Fibroblast of lung (primary cell): ENCODE measurements around the gene NECTIN4. TPM values are rescaled to one million over a fixed set of nuclear protein-coding genes. Genes with fewer than 3 reads are reported as not detected.

ENCODE experiments used
- DNase-seq, 2 donors: peaks; one replicate each; pipeline versions ENCODE4 v3.0.0 to v3.0.0-alpha.2; 2010; ENCODE audit warnings: low read depth in 2 of 2
- H2AFZ ChIP-seq: 2 replicates; pipeline ENCODE4 v1.5.1; 2012; ENCODE audit warnings: low read length, control low read depth, inconsistent platforms
- H3K27ac ChIP-seq: 2 replicates; pipeline ENCODE4 v1.5.1; 2011; ENCODE audit warnings: low read length, control low read depth; ENCODE audit not compliant: insufficient read depth
- H3K27me3 ChIP-seq: 2 replicates; pipeline ENCODE4 v1.5.1; 2011; ENCODE audit warnings: mild to moderate bottlenecking, low read length; ENCODE audit not compliant: control insufficient read depth, insufficient read depth
- H3K36me3 ChIP-seq: 2 replicates; pipeline ENCODE4 v1.5.1; 2011; ENCODE audit warnings: low read length; ENCODE audit not compliant: control insufficient read depth, insufficient read depth
- H3K4me1 ChIP-seq: 2 replicates; pipeline ENCODE4 v1.5.1; 2011; ENCODE audit warnings: low read length; ENCODE audit not compliant: control insufficient read depth, insufficient read depth; ENCODE audit errors: extremely low read depth
- H3K4me2 ChIP-seq: 2 replicates; pipeline ENCODE4 v1.5.1; 2011; ENCODE audit warnings: low read length, control low read depth; ENCODE audit not compliant: insufficient read depth; ENCODE audit errors: extremely low read depth
- H3K4me3 ChIP-seq, 4 experiments: fragments of 200-600 bp in 1 of 4; sonication (generic) in 1 of 4; replicated peaks in 1 of 4; 2 replicates each; pipeline ENCODE4 v1.5.1; 2011 to 2016; ENCODE audit warnings: low read length in 4 of 4, low read depth in 3 of 4, mild to moderate bottlenecking in 3 of 4, control low read depth in 2 of 4, inconsistent platforms in 1 of 4, mixed read lengths in 1 of 4; ENCODE audit not compliant: insufficient read depth in 1 of 4; ENCODE audit errors: control extremely low read depth in 1 of 4
- H3K79me2 ChIP-seq: 2 replicates; pipeline ENCODE4 v1.5.1; 2012; ENCODE audit warnings: mild to moderate bottlenecking, low read length, inconsistent platforms; ENCODE audit not compliant: control insufficient read depth, insufficient read depth
- H3K9ac ChIP-seq: 2 replicates; pipeline ENCODE4 v1.5.1; 2011; ENCODE audit warnings: mild to moderate bottlenecking, low read length, control low read depth; ENCODE audit not compliant: insufficient read depth
- H3K9me3 ChIP-seq: 2 replicates; pipeline ENCODE4 v1.5.1; 2012; ENCODE audit warnings: low read depth, low read length; ENCODE audit not compliant: control insufficient read depth, insufficient read depth
- H4K20me1 ChIP-seq: 2 replicates; pipeline ENCODE4 v1.5.1; 2011; ENCODE audit warnings: low read length; ENCODE audit not compliant: control insufficient read depth, insufficient read depth; ENCODE audit errors: extremely low read depth
- EZH2 ChIP-seq: IDR thresholded peaks from 2 replicates; pipeline ENCODE4 v1.5.1; 2012; ENCODE audit warnings: low read length, control low read depth, mild to moderate bottlenecking; ENCODE audit errors: missing control alignments
- polyA plus RNA-seq, 2 donors: library from polyadenylated mRNA; depleted of rRNA in 1 of 2; stranded (reverse) in 1 of 2; unstranded in 1 of 2; fragments of >200 nt; gene quantifications; 2 replicates each; pipeline ENCODE4 v1.2.1, GENCODE V29; 2011 to 2012; ENCODE audit warnings: missing spikeins in 1 of 2
- total RNA-seq: library from RNA; depleted of rRNA; stranded (reverse); fragments of >200 nt; gene quantifications from 2 replicates; pipeline ENCODE4 v1.2.1, GENCODE V29; 2014
- TF ChIP-seq, protein P1 (sequence below), 2 donors: IDR thresholded peaks in 1 of 2; conservative IDR thresholded peaks in 1 of 2; 1 replicate in 1 of 2; 2 replicates in 1 of 2; pipeline ENCODE4 v1.5.1; 2011 to 2012; ENCODE audit warnings: low read length in 2 of 2, control low read depth in 1 of 2, inconsistent platforms in 1 of 2, low read depth in 1 of 2, mild to moderate bottlenecking in 1 of 2

Gene NECTIN4
- total and polyA plus RNA-seq, 2 donors (not counting 1 experiment from before 2014, with no cell fraction given), result 0.16 to 0.33 TPM

DNA sequence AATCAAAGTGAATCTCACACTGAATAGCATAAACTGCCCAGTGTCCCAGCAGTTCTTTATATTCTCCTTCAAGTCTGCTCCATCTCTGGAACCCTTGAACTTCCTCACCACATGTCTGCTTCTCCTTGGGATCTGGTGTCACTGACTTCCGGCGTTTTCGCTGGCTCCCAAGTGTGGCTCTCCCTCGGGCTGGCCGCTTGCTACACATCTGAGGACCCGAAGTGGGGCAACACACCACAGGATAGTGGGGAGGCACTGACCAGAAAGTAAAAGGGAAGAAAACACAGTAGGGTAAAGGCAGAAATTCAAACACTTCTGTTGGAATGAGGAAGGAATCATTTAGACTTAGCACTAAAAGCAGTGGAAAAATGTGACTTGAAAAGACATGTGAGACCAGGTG lies 33.6 kb upstream of the NECTIN4 start:
- peaks cover 10% of the 10 kb centered on the region for H3K4me1 ChIP-seq
- no peak overlapping the region for H3K9ac ChIP-seq
- H4K20me1 ChIP-seq, result no peaks in the 10 kb centered on the region
- no peak overlapping the region for H2AFZ ChIP-seq
- H3K4me2 ChIP-seq, result no peak overlapping the region
- H3K9me3 ChIP-seq, result no peaks in the 10 kb centered on the region
- H3K4me3 ChIP-seq, result no peak overlapping the region
- no peak overlapping the region for H3K27ac ChIP-seq
- H3K79me2 ChIP-seq, result peaks cover 28% of the 10 kb centered on the region
- no peaks in the 10 kb centered on the region for H3K27me3 ChIP-seq
- TF ChIP-seq, protein P1, sequence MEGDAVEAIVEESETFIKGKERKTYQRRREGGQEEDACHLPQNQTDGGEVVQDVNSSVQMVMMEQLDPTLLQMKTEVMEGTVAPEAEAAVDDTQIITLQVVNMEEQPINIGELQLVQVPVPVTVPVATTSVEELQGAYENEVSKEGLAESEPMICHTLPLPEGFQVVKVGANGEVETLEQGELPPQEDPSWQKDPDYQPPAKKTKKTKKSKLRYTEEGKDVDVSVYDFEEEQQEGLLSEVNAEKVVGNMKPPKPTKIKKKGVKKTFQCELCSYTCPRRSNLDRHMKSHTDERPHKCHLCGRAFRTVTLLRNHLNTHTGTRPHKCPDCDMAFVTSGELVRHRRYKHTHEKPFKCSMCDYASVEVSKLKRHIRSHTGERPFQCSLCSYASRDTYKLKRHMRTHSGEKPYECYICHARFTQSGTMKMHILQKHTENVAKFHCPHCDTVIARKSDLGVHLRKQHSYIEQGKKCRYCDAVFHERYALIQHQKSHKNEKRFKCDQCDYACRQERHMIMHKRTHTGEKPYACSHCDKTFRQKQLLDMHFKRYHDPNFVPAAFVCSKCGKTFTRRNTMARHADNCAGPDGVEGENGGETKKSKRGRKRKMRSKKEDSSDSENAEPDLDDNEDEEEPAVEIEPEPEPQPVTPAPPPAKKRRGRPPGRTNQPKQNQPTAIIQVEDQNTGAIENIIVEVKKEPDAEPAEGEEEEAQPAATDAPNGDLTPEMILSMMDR (conservative IDR thresholded peaks at IDR 0.05 in 1 of 2, IDR thresholded peaks at IDR 0.05 in 1 of 2; ENCODE audit: low read depth in 1 of 2, low read length in 2 of 2), result no peak
- TF ChIP-seq EZH2, result no peak
- no peak for DNase-seq
- peaks cover 34% of the 10 kb centered on the region for H3K36me3 ChIP-seq

DNA sequence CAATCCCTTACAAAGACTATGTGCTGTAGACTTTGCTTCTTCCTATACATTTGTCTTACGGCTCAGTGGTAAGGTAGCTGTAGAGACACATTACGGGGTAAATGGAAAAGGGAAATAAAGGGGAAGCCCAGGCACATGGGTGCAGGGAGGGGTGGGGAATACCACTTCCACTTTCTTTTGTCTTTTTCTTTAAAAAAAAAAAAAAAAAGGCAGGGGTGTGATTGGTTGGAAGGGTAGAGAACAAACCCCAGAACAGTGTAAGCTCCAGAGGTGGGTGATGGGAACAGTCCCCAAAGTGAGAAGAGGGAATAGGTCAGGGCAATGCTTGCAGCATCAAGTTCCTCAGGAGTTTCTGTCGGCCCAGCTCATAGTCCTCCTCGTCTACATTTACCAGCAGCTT lies 32.5 kb upstream of the NECTIN4 start:
- Histone ChIP-seq H4K20me1 (no peaks in the 10 kb centered on the region), H3K9ac (no peak overlapping the region), H3K4me3 (no peak overlapping the region), H3K36me3 (peaks cover 34% of the 10 kb centered on the region), H3K9me3 (no peaks in the 10 kb centered on the region), H3K27ac (no peak overlapping the region), H3K79me2 (peaks cover 32% of the 10 kb centered on the region), H2AFZ (no peak overlapping the region), H3K27me3 (no peaks in the 10 kb centered on the region), H3K4me2 (no peak overlapping the region), H3K4me1 (peaks cover 10% of the 10 kb centered on the region)
- no peak for DNase-seq
- TF ChIP-seq EZH2, result no peak
- TF ChIP-seq, protein P1 (conservative IDR thresholded peaks at IDR 0.05 in 1 of 2, IDR thresholded peaks at IDR 0.05 in 1 of 2; ENCODE audit: low read depth in 1 of 2, low read length in 2 of 2), result no peak

DNA sequence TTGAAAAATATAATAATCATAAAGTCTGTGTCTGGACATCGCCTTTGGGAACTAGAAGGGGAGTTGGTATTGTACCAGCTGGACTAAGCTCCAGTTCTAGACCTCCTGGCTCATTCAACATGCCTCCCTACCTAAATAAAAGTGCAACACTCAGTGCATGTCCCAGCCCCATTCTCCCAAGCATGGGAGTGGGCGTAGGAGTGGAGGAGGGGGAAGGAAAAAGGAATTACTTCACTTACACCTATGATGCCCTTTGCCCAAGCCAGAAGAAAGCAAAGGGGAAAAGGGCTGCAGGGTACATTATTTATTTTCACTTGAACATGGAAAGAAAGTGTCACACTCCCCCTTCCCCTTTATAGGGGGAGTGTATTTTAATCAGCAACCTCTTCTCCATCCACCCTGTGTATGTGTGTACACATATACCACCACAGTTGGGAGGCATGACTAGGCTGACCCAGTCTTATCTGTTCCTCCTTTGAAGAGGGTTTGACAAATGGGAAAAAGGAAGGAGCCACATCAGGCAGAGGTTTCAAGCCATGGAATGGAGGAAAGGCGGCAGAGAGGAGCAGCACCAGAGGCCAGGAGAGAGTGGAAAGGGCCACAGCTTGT lies 31.8 kb upstream of the NECTIN4 start:
- TF ChIP-seq, protein P1 (conservative IDR thresholded peaks at IDR 0.05 in 1 of 2, IDR thresholded peaks at IDR 0.05 in 1 of 2; ENCODE audit: low read depth in 1 of 2, low read length in 2 of 2), result no peak
- no peak for TF ChIP-seq EZH2
- Histone ChIP-seq H2AFZ (no peak overlapping the region), H3K4me3 (no peak overlapping the region), H3K79me2 (peaks cover 37% of the 10 kb centered on the region), H3K36me3 (peaks cover 34% of the 10 kb centered on the region), H3K4me1 (peaks cover 12% of the 10 kb centered on the region), H3K4me2 (no peak overlapping the region), H3K9ac (no peak overlapping the region), H3K27ac (no peak overlapping the region), H3K9me3 (no peaks in the 10 kb centered on the region), H4K20me1 (no peaks in the 10 kb centered on the region), H3K27me3 (no peaks in the 10 kb centered on the region)
- DNase-seq, result no peak
